HG03159 (cell line): ENCODE measurements around the gene LSAMP.
"Not testable (repeated sequence)": the region's sequence is repeated elsewhere in the genome, so short reads cannot be mapped to it uniquely, and the experiment has no call there.

ENCODE experiments used
- ATAC-seq: cut with Tn5 transposase; IDR thresholded peaks from one replicate; pipeline ENCODE4 v1.9.1; 2021; ENCODE audit warnings: mild to moderate bottlenecking, moderate library complexity; ENCODE audit not compliant: unreplicated experiment

The LSAMP gene

GRCh38 chr3:116124166-116124565 is 321.1 kb downstream of the LSAMP start:
- ATAC-seq, result no peak

- no peak for ATAC-seq
Measured at GRCh38 chr3:116118475-116119169, 326.7 kb downstream of the LSAMP start.

GRCh38 chr3:116114586-116114985 is 330.7 kb downstream of the LSAMP start:
- ATAC-seq, result no peak

GRCh38 chr3:116112696-116113095 is 332.6 kb downstream of the LSAMP start:
- no peak for ATAC-seq

GRCh38 chr3:116111765-116112164 is 333.5 kb downstream of the LSAMP start:
- no peak for ATAC-seq

GRCh38 chr3:116103868-116104530 is 341.3 kb downstream of the LSAMP start:
- ATAC-seq, result no peak

- no peak for ATAC-seq
Measured at GRCh38 chr3:116102037-116102436, 343.2 kb downstream of the LSAMP start.

GRCh38 chr3:116097226-116097625 is 348.1 kb downstream of the LSAMP start:
- ATAC-seq, result no peak

- ATAC-seq, result no peak
Measured at GRCh38 chr3:116096631-116097030, 348.7 kb downstream of the LSAMP start.

GRCh38 chr3:116093374-116093773 is 351.9 kb downstream of the LSAMP start:
- no peak for ATAC-seq

GRCh38 chr3:116087426-116087825 is 357.9 kb downstream of the LSAMP start:
- no peak for ATAC-seq

GRCh38 chr3:116084999-116085791 is 360.1 kb downstream of the LSAMP start:
- ATAC-seq, result no peak

- no peak for ATAC-seq
Measured at GRCh38 chr3:116083683-116084082, 361.6 kb downstream of the LSAMP start.

GRCh38 chr3:116078561-116078960 is 366.7 kb downstream of the LSAMP start:
- no peak for ATAC-seq

GRCh38 chr3:116077557-116077956 is 367.7 kb downstream of the LSAMP start:
- no peak for ATAC-seq

- no peak for ATAC-seq
Measured at GRCh38 chr3:116077059-116077458, 368.2 kb downstream of the LSAMP start.

GRCh38 chr3:116070516-116071278 is 374.6 kb downstream of the LSAMP start:
- not testable (repeated sequence) for ATAC-seq

GRCh38 chr3:116070061-116070460 is 375.2 kb downstream of the LSAMP start:
- ATAC-seq, result no peak

GRCh38 chr3:116069024-116069423 is 376.3 kb downstream of the LSAMP start:
- no peak for ATAC-seq

GRCh38 chr3:116067326-116067725 is 378.0 kb downstream of the LSAMP start:
- peak; percentile 96 for ATAC-seq

- ATAC-seq, result no peak
Measured at GRCh38 chr3:116065501-116065900, 379.8 kb downstream of the LSAMP start.
